HCT116 (cell line): ENCODE measurements around the gene CAND2. TPM values are rescaled to one million over a fixed set of nuclear protein-coding genes. Genes with fewer than 3 reads are reported as not detected.

Source experiments
- ATAC-seq: fragments of 200-7000 bp; cut with Tn5 transposase; 2 replicates; pipeline ENCODE4 v1.9.1; 2020; ENCODE audit warnings: mild to moderate bottlenecking, moderate library complexity
- BruUV-seq: library from RNA; stranded (reverse); fragments of 400-500 nt; replicated peaks from 2 replicates; lab custom pipeline; 2021; lab: Mats Ljungman, UMichigan
- CTCF ChIA-PET: fragments of 300-600 bp; sonication (Branson Sonifier 250); formaldehyde crosslinking; loops from one replicate; lab custom pipeline; 2021; ENCODE audit warnings: antibody characterized with exemption; lab: Charles Lee
- POLR2A ChIA-PET: fragments of 300-600, 350-600 bp; sonication (Branson Sonifier 250); formaldehyde crosslinking; loops from one replicate; lab custom pipeline; 2021; ENCODE audit warnings: antibody characterized with exemption; lab: Charles Lee
- RAD21 ChIA-PET, 2 experiments: fragments of 300-600 bp; sonication (Branson Sonifier 250); formaldehyde crosslinking; loops; one replicate each; lab custom pipeline; 2023; ENCODE audit warnings: low total read pairs in 2 of 2; ENCODE audit not compliant: uncharacterized antibody in 2 of 2, unreplicated experiment in 2 of 2, low non-redundant PET in 1 of 2; lab: Charles Lee
- DNase-seq: peaks from one replicate; pipeline ENCODE4 v3.0.0-alpha.2; 2010; ENCODE audit warnings: low read depth, low spot score
- H2AFZ ChIP-seq: fragments of 200-600 bp; shearing (Covaris generic), sonication (generic); 2 replicates; pipeline ENCODE4 v1.6.1; 2017; ENCODE audit warnings: low read depth, mixed run types, mixed read lengths, antibody characterized with exemption, low read length; ENCODE audit not compliant: poor library complexity, severe bottlenecking
- H3K27ac ChIP-seq: 2 replicates; pipeline ENCODE4 v1.5.1; 2012; ENCODE audit warnings: low read depth, low read length
- H3K27me3 ChIP-seq: fragments of 200-600 bp; sonication (generic); 2 replicates; pipeline ENCODE4 v1.6.1; 2016; ENCODE audit warnings: mixed run types, low read length, mixed read lengths; ENCODE audit not compliant: insufficient read depth
- H3K36me3 ChIP-seq, 2 experiments: fragments of 200-500 bp in 1 of 2; fragments of 200-600 bp in 1 of 2; sonication (Bioruptor generic) in 1 of 2; sonication (generic) in 1 of 2; 2 replicates each; pipeline versions ENCODE4 v1.5.1 to v1.6.1; 2014 to 2016; ENCODE audit warnings: low read length in 2 of 2, inconsistent platforms in 1 of 2, mixed read lengths in 1 of 2, mixed run types in 1 of 2; ENCODE audit not compliant: insufficient read depth in 2 of 2, control insufficient read depth in 1 of 2
- H3K4me1 ChIP-seq, 2 experiments: fragments of 200-600 bp in 1 of 2; sonication (generic) in 1 of 2; 2 replicates each; pipeline versions ENCODE4 v1.5.1 to v1.6.1; 2012 to 2017; ENCODE audit warnings: low read length in 2 of 2, inconsistent platforms in 1 of 2, mild to moderate bottlenecking in 1 of 2, mixed read lengths in 1 of 2, mixed run types in 1 of 2, moderate library complexity in 1 of 2; ENCODE audit not compliant: insufficient read depth in 2 of 2, control insufficient read depth in 1 of 2
- H3K4me2 ChIP-seq: fragments of 200-600 bp; sonication (generic); 2 replicates; pipeline ENCODE4 v1.6.1; 2017; ENCODE audit warnings: mixed run types, low read length, mixed read lengths
- H3K4me3 ChIP-seq, 2 experiments: fragments of 200-600 bp in 1 of 2; sonication (generic) in 1 of 2; replicated peaks in 1 of 2; 2 replicates each; pipeline ENCODE4 v1.5.1; 2011 to 2016; ENCODE audit warnings: low read length in 2 of 2, control low read depth in 1 of 2, low read depth in 1 of 2, mild to moderate bottlenecking in 1 of 2, mixed read lengths in 1 of 2, mixed run types in 1 of 2
- H3K79me2 ChIP-seq: fragments of 200-600 bp; sonication (generic); 2 replicates; pipeline ENCODE4 v1.6.1; 2017; ENCODE audit warnings: mild to moderate bottlenecking, mixed run types, low read length, moderate library complexity, mixed read lengths; ENCODE audit not compliant: insufficient read depth
- H3K9ac ChIP-seq: fragments of 200-600 bp; sonication (generic); 2 replicates; pipeline ENCODE4 v1.6.1; 2016; ENCODE audit warnings: low read length, mixed read lengths
- H3K9me2 ChIP-seq: fragments of 200-600 bp; sonication (generic), shearing (Covaris generic); 2 replicates; pipeline ENCODE4 v1.6.1; 2017; ENCODE audit warnings: mixed run types, mild to moderate bottlenecking, moderate library complexity; ENCODE audit not compliant: insufficient read depth
- H3K9me3 ChIP-seq, 2 experiments: fragments of 200-500 bp in 1 of 2; fragments of 200-600 bp in 1 of 2; sonication (Bioruptor generic) in 1 of 2; sonication (generic) in 1 of 2; 2 replicates each; pipeline ENCODE4 v1.6.1; 2014 to 2017; ENCODE audit warnings: low read length in 2 of 2, mixed read lengths in 2 of 2, inconsistent platforms in 1 of 2, low read depth in 1 of 2, mild to moderate bottlenecking in 1 of 2, mixed run types in 1 of 2, moderate library complexity in 1 of 2; ENCODE audit not compliant: control insufficient read depth in 1 of 2, insufficient read depth in 1 of 2
- H4K20me1 ChIP-seq: fragments of 200-600 bp; sonication (generic), shearing (Covaris generic); 2 replicates; pipeline ENCODE4 v1.6.1; 2017; ENCODE audit warnings: mixed run types, mild to moderate bottlenecking, moderate library complexity; ENCODE audit not compliant: insufficient read depth
- ATF3 ChIP-seq: IDR thresholded peaks from 2 replicates; pipeline ENCODE4 v1.6.1; 2012
- CBX3 ChIP-seq: IDR thresholded peaks from 2 replicates; pipeline ENCODE4 v1.6.1; 2012; ENCODE audit warnings: low read depth
- CEBPB ChIP-seq: IDR thresholded peaks from 2 replicates; pipeline ENCODE4 v1.6.1; 2012; ENCODE audit warnings: low read depth
- EGR1 ChIP-seq: IDR thresholded peaks from 2 replicates; pipeline ENCODE4 v1.6.1; 2012; ENCODE audit warnings: low read depth
- EZH2 ChIP-seq: fragments of 200-600 bp; sonication (generic); IDR thresholded peaks from 2 replicates; pipeline ENCODE4 v1.6.1; 2017; ENCODE audit warnings: antibody characterized with exemption, mixed run types
- EZH2phosphoT487 ChIP-seq: fragments of 200-600 bp; IDR thresholded peaks from 2 replicates; pipeline ENCODE4 v1.6.1; 2018; ENCODE audit warnings: antibody characterized with exemption, borderline replicate concordance
- FOSL1 ChIP-seq: IDR thresholded peaks from 2 replicates; pipeline ENCODE4 v1.6.1; 2012; ENCODE audit warnings: low read depth
- JUND ChIP-seq: IDR thresholded peaks from 2 replicates; pipeline ENCODE4 v1.6.1; 2012
- POLR2AphosphoS5 ChIP-seq: IDR thresholded peaks from 2 replicates; pipeline ENCODE4 v1.6.1; 2011; ENCODE audit warnings: mild to moderate bottlenecking, low read depth, low read length, moderate library complexity
- RAD21 ChIP-seq: IDR thresholded peaks from 2 replicates; pipeline ENCODE4 v1.6.1; 2012; ENCODE audit warnings: low read depth, mild to moderate bottlenecking
- SIN3A ChIP-seq: IDR thresholded peaks from 2 replicates; pipeline ENCODE4 v1.6.1; 2012; ENCODE audit warnings: low read depth
- SRF ChIP-seq: IDR thresholded peaks from 2 replicates; pipeline ENCODE4 v1.6.1; 2012; ENCODE audit warnings: low read depth
- TCF7L2 ChIP-seq: IDR thresholded peaks from 2 replicates; pipeline ENCODE4 v1.7.0; 2011; ENCODE audit warnings: borderline replicate concordance, inconsistent platforms; ENCODE audit not compliant: insufficient read depth, insufficient read length; ENCODE audit errors: extremely low read depth
- YY1 ChIP-seq: IDR thresholded peaks from 2 replicates; pipeline ENCODE4 v1.6.1; 2011; ENCODE audit warnings: low read length, low read depth, moderate library complexity, mild to moderate bottlenecking; ENCODE audit not compliant: insufficient replicate concordance; ENCODE audit errors: extremely low read depth
- intact Hi-C: fragments of 100-400 bp; cut with micrococcal nuclease; formaldehyde crosslinking; loops from 2 replicates; pipeline ENCODE4 v1.10.0; 2022
- total RNA-seq: library from RNA; stranded (reverse); gene quantifications from one replicate; pipeline ENCODE4 v1.2.1, GENCODE V29; 2021; ENCODE audit not compliant: unreplicated experiment
- TF ChIP-seq, protein P1 (sequence below): IDR thresholded peaks from 2 replicates; pipeline ENCODE4 v1.6.1; 2012
- TF ChIP-seq, protein P2 (sequence below): IDR thresholded peaks from 2 replicates; pipeline ENCODE4 v1.6.1; 2012; ENCODE audit warnings: low read depth

CAND2 gene
- total RNA-seq, 1 experiment from 2014 or later = not detected

DNA sequence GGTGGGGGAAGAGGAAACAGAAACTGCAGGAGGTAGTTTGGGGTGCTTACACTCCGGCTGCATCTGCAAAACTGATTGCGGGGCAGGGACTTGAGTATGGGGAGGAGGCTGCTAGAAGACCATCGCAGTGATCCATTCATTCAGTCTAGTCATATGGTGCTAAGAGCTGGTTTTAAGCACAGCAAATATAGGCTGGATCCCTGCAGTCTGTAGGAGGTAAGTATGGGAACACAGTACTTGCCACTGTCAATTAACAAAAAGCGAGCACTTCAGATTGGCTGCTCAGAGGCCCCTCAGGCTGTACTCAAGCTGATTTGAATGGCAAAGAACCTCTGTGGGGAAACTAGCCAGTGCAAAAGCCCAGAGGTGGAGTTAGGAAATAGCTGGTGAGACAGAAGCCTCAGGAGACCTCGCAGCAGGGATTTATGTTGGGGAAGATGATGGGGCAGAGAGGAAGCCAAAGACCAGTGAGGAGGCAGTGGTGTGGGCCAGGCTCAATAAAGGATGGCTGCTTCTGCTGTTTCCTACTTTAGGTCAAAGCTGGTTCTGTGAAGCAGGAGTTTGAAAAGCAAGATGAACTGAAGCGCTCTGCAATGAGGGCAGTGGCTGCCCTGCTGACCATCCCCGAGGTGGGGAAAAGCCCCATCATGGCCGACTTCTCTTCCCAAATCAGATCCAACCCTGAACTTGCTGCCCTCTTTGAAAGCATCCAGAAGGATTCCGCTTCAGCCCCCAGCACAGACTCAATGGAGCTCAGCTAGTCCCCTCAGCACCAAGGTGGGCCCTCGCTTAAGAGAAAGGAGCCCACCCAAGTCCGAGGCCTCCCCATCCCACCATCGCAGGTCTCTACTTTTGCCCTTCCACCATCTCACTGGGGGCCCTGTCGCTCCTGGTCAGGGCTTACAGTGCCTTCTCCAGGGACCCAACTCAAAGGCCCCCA lies 37.0 kb downstream of the CAND2 start:
- Histone ChIP-seq H2AFZ (no peak overlapping the region), H3K4me3 (no peak overlapping the region), H3K27me3 (no peaks in the 10 kb centered on the region), H3K36me3 (peaks cover 51 to 72% of the 10 kb centered on the region in 2 experiments), H3K4me1 (peaks cover 0 to 20% of the 10 kb centered on the region in 2 experiments; a peak in 1 of 4 replicates), H3K79me2 (peaks cover 52% of the 10 kb centered on the region), H3K9ac (no peak overlapping the region), H3K9me2 (no peaks in the 10 kb centered on the region), H4K20me1 (peaks cover 57% of the 10 kb centered on the region; the same call in 1 of the 2 replicates), H3K9me3 (no peaks in the 10 kb centered on the region), H3K27ac (no peak overlapping the region), H3K4me2 (no peak overlapping the region)
- ChIA-PET CTCF (interaction anchor here (1.1 to 1.6 kb wide), 3 partner anchors 8 to 21 kb away, joined by 3 to 4 read pairs (median 4); partner anchors contain the start of gene RPL32), POLR2A (interaction anchor here (1.4 to 1.5 kb wide), 2 partner anchors 8 to 10 kb away, joined by 3 to 5 read pairs; no protein-coding TSS in a partner anchor), RAD21 (no interaction called here)
- TF ChIP-seq POLR2AphosphoS5 (peak; percentile 48; the same call in 1 of the 2 replicates), TCF7L2 (no peak), JUND (no peak), EZH2phosphoT487 (no peak), EGR1 (no peak), CBX3 (no peak), YY1 (no peak), ATF3 (no peak), RAD21 (no peak), CEBPB (no peak), EZH2 (no peak), SRF (no peak), FOSL1 (no peak), SIN3A (0 out of 2 replicates have a peak, but pooled peaks have one; percentile 9)
- TF ChIP-seq, protein P1, sequence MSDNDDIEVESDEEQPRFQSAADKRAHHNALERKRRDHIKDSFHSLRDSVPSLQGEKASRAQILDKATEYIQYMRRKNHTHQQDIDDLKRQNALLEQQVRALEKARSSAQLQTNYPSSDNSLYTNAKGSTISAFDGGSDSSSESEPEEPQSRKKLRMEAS = no peak
- TF ChIP-seq, protein P2, sequence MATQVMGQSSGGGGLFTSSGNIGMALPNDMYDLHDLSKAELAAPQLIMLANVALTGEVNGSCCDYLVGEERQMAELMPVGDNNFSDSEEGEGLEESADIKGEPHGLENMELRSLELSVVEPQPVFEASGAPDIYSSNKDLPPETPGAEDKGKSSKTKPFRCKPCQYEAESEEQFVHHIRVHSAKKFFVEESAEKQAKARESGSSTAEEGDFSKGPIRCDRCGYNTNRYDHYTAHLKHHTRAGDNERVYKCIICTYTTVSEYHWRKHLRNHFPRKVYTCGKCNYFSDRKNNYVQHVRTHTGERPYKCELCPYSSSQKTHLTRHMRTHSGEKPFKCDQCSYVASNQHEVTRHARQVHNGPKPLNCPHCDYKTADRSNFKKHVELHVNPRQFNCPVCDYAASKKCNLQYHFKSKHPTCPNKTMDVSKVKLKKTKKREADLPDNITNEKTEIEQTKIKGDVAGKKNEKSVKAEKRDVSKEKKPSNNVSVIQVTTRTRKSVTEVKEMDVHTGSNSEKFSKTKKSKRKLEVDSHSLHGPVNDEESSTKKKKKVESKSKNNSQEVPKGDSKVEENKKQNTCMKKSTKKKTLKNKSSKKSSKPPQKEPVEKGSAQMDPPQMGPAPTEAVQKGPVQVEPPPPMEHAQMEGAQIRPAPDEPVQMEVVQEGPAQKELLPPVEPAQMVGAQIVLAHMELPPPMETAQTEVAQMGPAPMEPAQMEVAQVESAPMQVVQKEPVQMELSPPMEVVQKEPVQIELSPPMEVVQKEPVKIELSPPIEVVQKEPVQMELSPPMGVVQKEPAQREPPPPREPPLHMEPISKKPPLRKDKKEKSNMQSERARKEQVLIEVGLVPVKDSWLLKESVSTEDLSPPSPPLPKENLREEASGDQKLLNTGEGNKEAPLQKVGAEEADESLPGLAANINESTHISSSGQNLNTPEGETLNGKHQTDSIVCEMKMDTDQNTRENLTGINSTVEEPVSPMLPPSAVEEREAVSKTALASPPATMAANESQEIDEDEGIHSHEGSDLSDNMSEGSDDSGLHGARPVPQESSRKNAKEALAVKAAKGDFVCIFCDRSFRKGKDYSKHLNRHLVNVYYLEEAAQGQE = no peak
- no TSS peak for BruUV-seq
- intact Hi-C loops = loop anchor here (5.0 kb wide), 1 partner anchor 126 kb away; no protein-coding TSS in a partner anchor
- DNase-seq (no peak), ATAC-seq (peak; percentile 6; the same call in 1 of the 2 replicates)
